HepG2 (cell line): Measurements from ENCODE around the gene AKR7A2. TPM values are rescaled to one million over a fixed set of nuclear protein-coding genes. Genes with fewer than 3 reads are reported as not detected.
A peak's percentile ranks its signal among the peaks of the same experiment; 100 is the strongest.

ENCODE experiments used
- BCL3 ChIP-seq: sonication (generic); formaldehyde crosslinking; IDR thresholded peaks from 2 replicates; pipeline ENCODE4 v1.5.1; 2020; ENCODE audit warnings: mild to moderate bottlenecking, missing genetic modification reagents, moderate library complexity
- CBX2 ChIP-seq, 2 experiments: fragments of 200-600 bp in 1 of 2; sonication (generic); formaldehyde crosslinking in 1 of 2; IDR thresholded peaks; 2 replicates each; pipeline versions ENCODE4 v1.7.0 to v1.8.1; 2018 to 2022; ENCODE audit warnings: low read depth in 2 of 2, low read length in 1 of 2, mild to moderate bottlenecking in 1 of 2, missing genetic modification reagents in 1 of 2
- CREBL2 ChIP-seq: sonication (generic); formaldehyde crosslinking; IDR thresholded peaks from 2 replicates; pipeline ENCODE4 v1.8.1; 2023; ENCODE audit warnings: missing genetic modification reagents, mild to moderate bottlenecking, borderline replicate concordance
- GATAD1 ChIP-seq: IDR thresholded peaks from 2 replicates; pipeline ENCODE4 v1.6.1; 2016; ENCODE audit warnings: missing genetic modification reagents, missing compliant biosample characterization
- GFI1 ChIP-seq: sonication (generic); formaldehyde crosslinking; IDR thresholded peaks from 2 replicates; pipeline ENCODE4 v1.5.0; 2020; ENCODE audit warnings: missing genetic modification reagents, mild to moderate bottlenecking, borderline replicate concordance
- MXD1 ChIP-seq: sonication (generic); formaldehyde crosslinking; IDR thresholded peaks from 2 replicates; pipeline ENCODE4 v1.4.0; 2020; ENCODE audit warnings: mild to moderate bottlenecking, missing genetic modification reagents
- POLR2A ChIP-seq, 2 experiments: IDR thresholded peaks; 2 replicates each; pipeline ENCODE4 v1.6.1; 2011; ENCODE audit warnings: low read depth in 2 of 2, low read length in 2 of 2, mild to moderate bottlenecking in 1 of 2, moderate library complexity in 1 of 2; ENCODE audit not compliant: insufficient read depth in 1 of 2
- PTBP1 ChIP-seq: fragments of 200-400 bp; formaldehyde crosslinking; IDR thresholded peaks from 2 replicates; pipeline ENCODE4 v1.6.1; 2018; ENCODE audit warnings: low read length, low read depth; ENCODE audit not compliant: poor library complexity, severe bottlenecking
- REL ChIP-seq: sonication (generic); formaldehyde crosslinking; conservative IDR thresholded peaks from 2 replicates; pipeline ENCODE4 v1.8.0; 2022; ENCODE audit warnings: mild to moderate bottlenecking, missing genetic modification reagents, moderate library complexity
- RERE ChIP-seq: IDR thresholded peaks from 2 replicates; pipeline ENCODE4 v1.6.1; 2016; ENCODE audit warnings: low read depth, missing genetic modification reagents, missing compliant biosample characterization
- RFXAP ChIP-seq: sonication (generic); formaldehyde crosslinking; IDR thresholded peaks from 2 replicates; pipeline ENCODE4 v1.4.0; 2020; ENCODE audit warnings: missing genetic modification reagents, borderline replicate concordance
- TEAD3 ChIP-seq: optimal IDR thresholded peaks from 2 replicates; pipeline ENCODE3; 2016; ENCODE audit warnings: borderline replicate concordance
- TFDP2 ChIP-seq: sonication (generic); formaldehyde crosslinking; IDR thresholded peaks from 2 replicates; pipeline ENCODE4 v1.4.0; 2020; ENCODE audit warnings: missing genetic modification reagents
- ZBTB38 ChIP-seq: sonication (generic); formaldehyde crosslinking; IDR thresholded peaks from 2 replicates; pipeline ENCODE4 v1.5.1; 2020; ENCODE audit warnings: mild to moderate bottlenecking, missing genetic modification reagents
- ZIK1 ChIP-seq: sonication (generic); formaldehyde crosslinking; IDR thresholded peaks from 2 replicates; pipeline ENCODE4 v1.5.0; 2020; ENCODE audit warnings: mild to moderate bottlenecking, low read depth, missing genetic modification reagents, borderline replicate concordance
- ZNF343 ChIP-seq: sonication (generic); formaldehyde crosslinking; IDR thresholded peaks from 2 replicates; pipeline ENCODE4 v1.4.0; 2020; ENCODE audit warnings: mild to moderate bottlenecking, missing genetic modification reagents
- ZNF605 ChIP-seq: sonication (generic); formaldehyde crosslinking; IDR thresholded peaks from 2 replicates; pipeline ENCODE4 v1.8.0; 2022; ENCODE audit warnings: mild to moderate bottlenecking, missing genetic modification reagents
- ZNF629 ChIP-seq: sonication (generic); formaldehyde crosslinking; conservative IDR thresholded peaks from 2 replicates; pipeline ENCODE4 v1.5.0; 2020; ENCODE audit warnings: missing genetic modification reagents
- ZNF788 ChIP-seq: sonication (generic); formaldehyde crosslinking; IDR thresholded peaks from 2 replicates; pipeline ENCODE4 v1.5.0; 2020; ENCODE audit warnings: mild to moderate bottlenecking, missing genetic modification reagents, borderline replicate concordance
- polyA plus RNA-seq, 8 experiments: library from polyadenylated mRNA; depleted of rRNA in 3 of 8; stranded (reverse) in 7 of 8; unstranded in 1 of 8; fragments of >200 nt; fragmentation: Illumina TruSeq in 4 of 8; extraction: Trizol in 4 of 8; gene quantifications; 2 replicates each; pipeline versions ENCODE4 v1.2.1 to v1.2.3, GENCODE V29; 2011 to 2016; ENCODE audit warnings: low read depth in 4 of 8, missing spikeins in 1 of 8, mixed read lengths in 1 of 8; ENCODE audit not compliant: insufficient read depth in 1 of 8
- total RNA-seq, 5 experiments: library from RNA; depleted of rRNA; stranded (reverse); fragments of >200 nt; fragmentation: Illumina TruSeq; extraction: Trizol; gene quantifications; 2 replicates each; pipeline ENCODE4 v1.2.3, GENCODE V29; 2016; ENCODE audit warnings: low read depth in 1 of 5

AKR7A2 gene
- total and polyA plus RNA-seq, 2 of the 13 experiments (the other 11 are each of a cell fraction or from before 2014, with no cell fraction given) = 45.2 to 75.6 TPM

GRCh38 chr1:19338323-19338762, 26.4 kb upstream of the AKR7A2 start (continued):
- TF ChIP-seq POLR2A (IDR thresholded peaks at IDR 0.05; ENCODE audit: insufficient read depth in 1 of 2, low read depth in 2 of 2, low read length in 2 of 2) = peak; percentile 78 to 84
- TF ChIP-seq REL (CRISPR knock-in tag) = no peak
- peak; percentile 58; the same call in 1 of the 2 replicates for TF ChIP-seq ZNF788 (CRISPR knock-in tag)
- TF ChIP-seq BCL3 = no peak
- no peak for TF ChIP-seq PTBP1
- TF ChIP-seq CREBL2 = 0 out of 2 replicates have a peak, but pooled peaks have one; percentile 29
- TF ChIP-seq TEAD3 (CRISPR knock-in tag) = peak; percentile 92
- peak; percentile 25; the same call in 1 of the 2 replicates for TF ChIP-seq ZNF629
- no peak for TF ChIP-seq ZNF343 (CRISPR knock-in tag)
- TF ChIP-seq GATAD1 (CRISPR knock-in tag) = peak; percentile 39; the same call in 1 of the 2 replicates
- TF ChIP-seq ZIK1 (CRISPR knock-in tag) = no peak
- no peak for TF ChIP-seq ZBTB38 (CRISPR knock-in tag)
- no peak for TF ChIP-seq RERE (CRISPR knock-in tag)
- peak; percentile 49; the same call in 1 of the 2 replicates for TF ChIP-seq GFI1 (CRISPR knock-in tag)
- no peak; the same call in 1 of the 2 replicates for TF ChIP-seq TFDP2
- TF ChIP-seq CBX2 (IDR thresholded peaks at IDR 0.05; ENCODE audit: low read depth, low read length) = no peak
- TF ChIP-seq CBX2 (CRISPR knock-in tag; IDR thresholded peaks at IDR 0.05; ENCODE audit: low read depth) = no peak
- no peak for TF ChIP-seq RFXAP (CRISPR knock-in tag)
- peak; percentile 64 for TF ChIP-seq ZNF605 (CRISPR knock-in tag)
- no peak for TF ChIP-seq MXD1 (CRISPR knock-in tag)
